Measurements from ENCODE around the gene SLC34A1. TPM values are rescaled to one million over a fixed set of nuclear protein-coding genes. Genes with fewer than 3 reads are reported as not detected.
"Not testable (repeated sequence)": the region's sequence is repeated elsewhere in the genome, so short reads cannot be mapped to it uniquely, and the experiment has no call there.

Gene SLC34A1
- total RNA-seq, 2 experiments from 2014 or later, result not detected

DNA sequence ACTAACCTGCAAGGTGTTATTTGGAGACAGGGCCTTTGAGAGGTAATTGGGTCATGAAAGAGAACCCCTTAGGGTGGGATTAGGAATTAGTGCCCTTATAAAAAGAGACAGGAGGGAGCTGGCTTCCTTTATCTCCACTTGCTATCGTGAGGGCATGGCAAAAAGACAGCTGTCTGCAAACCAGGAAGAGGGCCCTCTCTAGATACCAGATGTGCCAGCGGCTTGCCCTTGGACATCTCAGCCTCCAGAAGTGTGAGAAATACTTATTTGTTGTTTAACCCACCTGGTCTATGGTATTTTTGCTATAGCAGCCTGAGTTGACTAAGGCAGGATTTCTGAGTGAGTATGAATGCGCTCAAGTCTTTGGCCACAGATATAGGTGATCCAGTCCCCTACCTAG lies 27.5 kb upstream of the SLC34A1 start:
- H3K27ac Mint-ChIP-seq, result no peak overlapping the region
- CTCF ChIA-PET, result interaction anchor here (1.0 to 6.3 kb wide), 2 partner anchors 14 to 34 kb away, joined by 4 to 50 read pairs; no protein-coding TSS in a partner anchor

GRCh38 chr5:177357146-177357458 lies 27.1 kb upstream of the SLC34A1 start:
- peak overlapping the region; percentile 28 for H3K27ac Mint-ChIP-seq
- no peaks in the 10 kb centered on the region for H3K36me3 Mint-ChIP-seq (ENCODE audit: low read depth)
- peaks cover 56% of the 10 kb centered on the region for H3K4me1 Mint-ChIP-seq (ENCODE audit: low read depth)
- CTCF ChIA-PET, result interaction anchor here (1.0 to 6.3 kb wide), 2 partner anchors 14 to 33 kb away, joined by 4 to 50 read pairs; no protein-coding TSS in a partner anchor
- peak overlapping the region; percentile 88 for H3K4me3 Mint-ChIP-seq
- intact Hi-C loops (cut with micrococcal nuclease), result loop anchor here (5.0 kb wide), 1 partner anchor 225 kb away; the partner anchor contains the start of gene NSD1
- no peaks in the 10 kb centered on the region for H3K27me3 Mint-ChIP-seq (ENCODE audit: low read depth)
- H3K9me3 Mint-ChIP-seq, result peaks cover 7% of the 10 kb centered on the region
- DNase-seq, result no peak

More for the DNA sequence above, 27.5 kb upstream of the SLC34A1 start:
- H3K4me1 Mint-ChIP-seq (ENCODE audit: low read depth), result peaks cover 52% of the 10 kb centered on the region
- H3K9me3 Mint-ChIP-seq, result peaks cover 7% of the 10 kb centered on the region
- H3K27me3 Mint-ChIP-seq (ENCODE audit: low read depth), result no peaks in the 10 kb centered on the region
- no peak overlapping the region for H3K4me3 Mint-ChIP-seq
- DNase-seq, result no peak
- no peaks in the 10 kb centered on the region for H3K36me3 Mint-ChIP-seq (ENCODE audit: low read depth)
- intact Hi-C loops (cut with micrococcal nuclease), result loop anchor here (5.0 kb wide), 1 partner anchor 224 kb away; the partner anchor contains the start of gene NSD1

DNA sequence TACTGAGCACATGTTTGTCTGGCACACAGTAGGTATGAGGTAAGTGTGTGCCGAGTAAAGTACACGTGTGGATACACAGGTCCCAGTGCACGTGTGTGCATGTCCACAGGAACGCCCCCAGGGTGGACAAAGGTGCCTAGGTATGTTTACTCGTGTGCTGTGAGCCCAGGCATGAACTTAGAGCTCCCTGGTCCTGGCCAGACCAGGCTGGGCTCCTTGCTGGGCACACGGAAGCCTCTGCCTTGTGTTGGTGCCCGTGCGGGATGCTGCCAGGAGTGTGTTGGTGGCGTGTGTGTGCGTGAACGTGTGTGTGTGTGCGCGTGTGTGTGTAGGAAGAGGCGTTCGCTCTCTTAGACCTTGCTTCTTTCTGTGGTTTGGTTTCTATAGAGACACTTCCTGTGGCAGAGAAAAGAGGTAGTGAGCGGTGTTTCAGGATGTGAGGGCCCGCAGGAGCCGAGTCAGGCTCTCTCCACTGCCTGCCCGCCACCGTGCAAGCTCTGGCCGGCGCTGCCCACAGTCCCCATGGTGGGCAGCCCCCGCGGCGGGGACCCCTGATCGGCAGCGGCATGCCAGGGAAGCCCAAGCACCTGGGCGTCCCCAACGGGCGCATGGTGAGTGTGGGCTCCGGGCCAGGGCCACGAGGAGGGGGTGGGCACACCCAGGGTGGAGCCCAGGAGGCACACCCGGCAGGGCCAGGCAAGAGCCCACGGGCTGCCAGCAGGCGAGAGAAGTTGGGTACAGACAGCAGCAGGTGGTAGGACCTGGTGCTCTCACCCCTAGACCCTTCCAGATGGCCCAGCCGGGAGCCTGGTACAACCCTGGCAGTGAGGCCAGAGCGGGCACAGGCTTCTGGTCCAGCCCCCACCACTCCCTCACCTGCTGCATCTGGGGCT lies 26.5 kb upstream of the SLC34A1 start, which contains the start of gene RGS14:
TSS of gene RGS14 (plus strand) at position 466 of the 893 bp plus-strand sequence. CDS start at position 567, 101 bp downstream.
- H3K27ac Mint-ChIP-seq, result peak within 1 kb of the TSS; percentile 87

GRCh38 chr5:177358370-177358819 lies 25.8 kb upstream of the SLC34A1 start:
- peak overlapping the region; percentile 88 for H3K4me3 Mint-ChIP-seq
- no peak for DNase-seq
- intact Hi-C loops (cut with micrococcal nuclease), result loop anchor here (5.0 kb wide), 1 partner anchor 226 kb away; the partner anchor contains the start of gene NSD1
- no peaks in the 10 kb centered on the region for H3K36me3 Mint-ChIP-seq (ENCODE audit: low read depth)
- peak overlapping the region; percentile 87 for H3K27ac Mint-ChIP-seq
- peaks cover 69% of the 10 kb centered on the region for H3K4me1 Mint-ChIP-seq (ENCODE audit: low read depth)
- H3K27me3 Mint-ChIP-seq (ENCODE audit: low read depth), result no peaks in the 10 kb centered on the region
- H3K9me3 Mint-ChIP-seq, result peaks cover 7% of the 10 kb centered on the region
- CTCF ChIA-PET, result interaction anchor here (0.8 to 6.3 kb wide), 6 partner anchors 10 to 49 kb away, joined by 3 to 50 read pairs (median 4); no protein-coding TSS in a partner anchor

More for the DNA sequence above, 26.5 kb upstream of the SLC34A1 start, which contains the start of gene RGS14:
- H3K4me3 Mint-ChIP-seq, result peak within 1 kb of the TSS; percentile 88
- no peaks in the 10 kb centered on the region for H3K36me3 Mint-ChIP-seq (ENCODE audit: low read depth)
- peak; percentile 73 for DNase-seq
- CTCF ChIA-PET, result interaction anchor here (0.8 to 6.3 kb wide), 6 partner anchors 14 to 48 kb away, joined by 3 to 50 read pairs (median 4); no protein-coding TSS in a partner anchor
- no peaks in the 10 kb centered on the region for H3K27me3 Mint-ChIP-seq (ENCODE audit: low read depth)
- intact Hi-C loops (cut with micrococcal nuclease), result loop anchor here (5.0 kb wide), 1 partner anchor 225 kb away; the partner anchor contains the start of gene NSD1
- peaks cover 62% of the 10 kb centered on the region for H3K4me1 Mint-ChIP-seq (ENCODE audit: low read depth)
- peaks cover 7% of the 10 kb centered on the region for H3K9me3 Mint-ChIP-seq

DNA sequence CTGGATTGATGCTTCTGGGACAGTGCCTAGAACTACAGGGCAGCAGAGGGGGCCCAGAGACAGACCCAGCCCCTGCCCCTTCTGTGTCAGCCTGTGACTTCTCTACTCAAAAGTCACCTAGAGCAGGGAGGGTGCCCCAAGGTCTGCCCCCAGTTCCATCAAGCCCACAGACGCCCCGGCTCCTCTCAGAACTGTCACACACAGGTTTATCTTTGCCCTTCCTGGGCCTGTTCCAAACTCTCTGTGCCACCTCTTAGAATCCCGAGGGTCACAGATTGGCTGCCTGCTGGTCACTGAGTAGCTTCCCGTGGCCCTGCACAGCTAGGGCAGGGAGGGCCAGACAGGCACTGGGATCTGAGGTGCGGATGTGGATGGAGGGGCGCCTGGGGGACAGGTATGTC lies 24.8 kb upstream of the SLC34A1 start:
- no peak for DNase-seq
- intact Hi-C loops (cut with micrococcal nuclease), result loop anchor here (5.0 kb wide), 1 partner anchor 227 kb away; the partner anchor contains the start of gene NSD1
- peak overlapping the region; percentile 87 for H3K27ac Mint-ChIP-seq
- H3K27me3 Mint-ChIP-seq (ENCODE audit: low read depth), result no peaks in the 10 kb centered on the region
- CTCF ChIA-PET, result interaction anchor here (1.1 to 6.3 kb wide), 2 partner anchors 12 to 24 kb away, joined by 3 to 50 read pairs; no protein-coding TSS in a partner anchor
- H3K36me3 Mint-ChIP-seq (ENCODE audit: low read depth), result no peaks in the 10 kb centered on the region
- peaks cover 7% of the 10 kb centered on the region for H3K9me3 Mint-ChIP-seq
- H3K4me3 Mint-ChIP-seq, result peak overlapping the region; percentile 88
- peaks cover 78% of the 10 kb centered on the region for H3K4me1 Mint-ChIP-seq (ENCODE audit: low read depth)

- CTCF ChIA-PET, result interaction anchor here (0.5 to 6.3 kb wide), 4 partner anchors 11 to 24 kb away, joined by 3 to 50 read pairs (median 4); no protein-coding TSS in a partner anchor
- Mint-ChIP-seq H3K9me3 (peaks cover 7% of the 10 kb centered on the region), H3K27ac (peak overlapping the region; percentile 87), H3K4me3 (peak overlapping the region; percentile 88), H3K36me3 (ENCODE audit: low read depth) (no peaks in the 10 kb centered on the region), H3K4me1 (ENCODE audit: low read depth) (peaks cover 82% of the 10 kb centered on the region), H3K27me3 (ENCODE audit: low read depth) (no peaks in the 10 kb centered on the region)
- intact Hi-C loops (cut with micrococcal nuclease), result loop anchor here (5.0 kb wide), 1 partner anchor 228 kb away; the partner anchor contains the start of gene NSD1
- DNase-seq, result no peak
Observed at GRCh38 chr5:177359860-177360259, 24.4 kb upstream of the SLC34A1 start.

DNA sequence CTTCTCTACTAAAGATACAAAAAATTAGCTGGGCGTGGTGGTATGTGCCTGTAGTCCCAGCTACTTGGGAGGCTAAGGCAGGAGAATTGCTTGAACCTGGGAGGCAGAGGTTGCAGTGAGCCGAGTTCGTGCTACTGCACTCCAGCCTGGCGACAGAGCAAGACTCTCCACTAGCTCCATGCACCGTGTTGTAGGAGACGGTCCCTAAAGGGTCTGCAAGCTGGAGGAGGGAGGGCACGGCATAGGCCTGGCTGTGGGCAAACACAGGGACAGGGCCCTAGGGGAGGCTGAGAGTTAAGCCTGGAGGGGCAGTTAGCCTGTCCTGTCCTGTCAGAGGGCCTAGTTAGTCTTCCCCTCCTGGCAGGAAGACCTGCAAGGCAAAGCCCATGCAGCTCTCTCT lies 23.5 kb upstream of the SLC34A1 start:
- H3K9me3 Mint-ChIP-seq; intact Hi-C loops (cut with micrococcal nuclease); H3K27me3 Mint-ChIP-seq (ENCODE audit: low read depth); DNase-seq; H3K36me3 Mint-ChIP-seq (ENCODE audit: low read depth); H3K4me3 Mint-ChIP-seq; H3K27ac Mint-ChIP-seq: not testable (repeated sequence)
- peaks cover 89% of the 10 kb centered on the region for H3K4me1 Mint-ChIP-seq (ENCODE audit: low read depth)
- CTCF ChIA-PET, result interaction anchor here (0.8 to 6.3 kb wide), 12 partner anchors 9 to 247 kb away, joined by 3 to 50 read pairs (median 4); no protein-coding TSS in a partner anchor

GRCh38 chr5:177361418-177362291 lies 22.6 kb upstream of the SLC34A1 start:
- DNase-seq, result peak; percentile 43
- Mint-ChIP-seq H3K4me3 (peak overlapping the region; percentile 75), H3K36me3 (ENCODE audit: low read depth) (peaks cover 3% of the 10 kb centered on the region), H3K4me1 (ENCODE audit: low read depth) (peaks cover 85% of the 10 kb centered on the region), H3K9me3 (no peaks in the 10 kb centered on the region), H3K27ac (peak overlapping the region; percentile 59), H3K27me3 (ENCODE audit: low read depth) (no peaks in the 10 kb centered on the region)
- CTCF ChIA-PET, result interaction anchor here (0.5 to 6.3 kb wide), 16 partner anchors 10 to 248 kb away, joined by 3 to 50 read pairs (median 4); no protein-coding TSS in a partner anchor
- intact Hi-C loops (cut with micrococcal nuclease), result loop anchor here (2.0 kb wide), 2 partner anchors 49 to 65 kb away; partner anchors contain the start of gene GRK6

GRCh38 chr5:177362292-177362609 lies 22.0 kb upstream of the SLC34A1 start:
- intact Hi-C loops (cut with micrococcal nuclease), result loop anchor here (2.0 kb wide), 2 partner anchors 49 to 65 kb away; partner anchors contain the start of gene GRK6
- Mint-ChIP-seq H3K36me3 (ENCODE audit: low read depth) (peaks cover 5% of the 10 kb centered on the region), H3K9me3 (no peaks in the 10 kb centered on the region), H3K4me3 (peak overlapping the region; percentile 75), H3K4me1 (ENCODE audit: low read depth) (peaks cover 79% of the 10 kb centered on the region), H3K27me3 (ENCODE audit: low read depth) (no peaks in the 10 kb centered on the region), H3K27ac (peak overlapping the region; percentile 59)
- DNase-seq, result no peak
- CTCF ChIA-PET, result interaction anchor here (0.5 to 6.3 kb wide), 11 partner anchors 9 to 248 kb away, joined by 3 to 50 read pairs (median 5); no protein-coding TSS in a partner anchor

- intact Hi-C loops (cut with micrococcal nuclease), result loop anchor here (1.0 to 2.0 kb wide), 4 partner anchors 9 to 64 kb away; partner anchors contain the start of genes GRK6 and LMAN2
- H3K4me1 Mint-ChIP-seq (ENCODE audit: low read depth), result peaks cover 74% of the 10 kb centered on the region
- H3K27me3 Mint-ChIP-seq (ENCODE audit: low read depth), result no peaks in the 10 kb centered on the region
- peak overlapping the region; percentile 75 for H3K4me3 Mint-ChIP-seq
- peak overlapping the region; percentile 84 for H3K27ac Mint-ChIP-seq
- H3K9me3 Mint-ChIP-seq, result no peaks in the 10 kb centered on the region
- CTCF ChIA-PET, result interaction anchor here (0.5 to 2.6 kb wide), 10 partner anchors 7 to 91 kb away, joined by 3 to 14 read pairs (median 4); no protein-coding TSS in a partner anchor
- DNase-seq, result peak; percentile 89
- H3K36me3 Mint-ChIP-seq (ENCODE audit: low read depth), result peaks cover 5% of the 10 kb centered on the region
Observed at GRCh38 chr5:177362610-177363507, 21.4 kb upstream of the SLC34A1 start.
